GM19025 (cell line): ENCODE measurements around the gene NEU4.
"Not testable (repeated sequence)": the region's sequence is repeated elsewhere in the genome, so short reads cannot be mapped to it uniquely, and the experiment has no call there.

Source experiments
- ATAC-seq: cut with Tn5 transposase; IDR thresholded peaks from one replicate; pipeline ENCODE4 v1.9.1; 2021; ENCODE audit warnings: mild to moderate bottlenecking, low read depth, moderate library complexity; ENCODE audit not compliant: unreplicated experiment

The NEU4 gene

DNA sequence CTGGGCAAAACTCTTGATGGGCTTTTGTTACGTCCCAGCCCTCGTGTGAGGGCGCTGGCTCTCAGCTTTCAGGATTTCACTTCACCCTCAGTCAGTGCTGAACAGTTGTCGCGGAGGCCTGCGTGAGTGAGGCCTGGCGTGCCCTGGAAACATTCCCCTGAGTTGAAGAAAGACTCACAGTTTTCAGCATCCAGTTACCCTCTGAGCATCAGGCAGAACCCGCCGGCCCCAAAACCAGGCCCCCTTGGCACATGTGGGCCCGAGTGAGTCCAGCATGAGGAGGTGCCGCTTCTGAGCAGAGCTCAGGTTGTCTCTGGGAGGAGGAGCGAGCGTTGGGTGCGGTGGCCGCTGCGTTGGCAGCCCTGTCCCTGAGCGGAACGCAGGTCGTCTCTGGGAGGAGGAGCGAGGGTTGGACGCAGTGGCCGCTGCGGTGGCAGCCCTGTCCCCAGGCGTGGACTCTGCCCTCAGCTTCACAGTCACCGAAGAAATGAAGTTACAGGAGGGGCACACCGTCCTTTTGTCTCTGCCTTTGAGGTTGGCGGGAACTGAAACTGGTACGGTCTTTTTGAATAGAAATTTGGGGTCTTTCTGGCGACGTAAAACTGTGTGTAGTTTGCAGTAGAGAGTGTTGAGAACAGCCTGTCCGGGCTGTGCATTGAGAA is at the start of gene NEU4:
Gene NEU4 (plus strand): TSS at position 473 of the 662 bp plus-strand sequence. CDS start 5,292 bp downstream, outside the sequence.
- no peak for ATAC-seq

DNA sequence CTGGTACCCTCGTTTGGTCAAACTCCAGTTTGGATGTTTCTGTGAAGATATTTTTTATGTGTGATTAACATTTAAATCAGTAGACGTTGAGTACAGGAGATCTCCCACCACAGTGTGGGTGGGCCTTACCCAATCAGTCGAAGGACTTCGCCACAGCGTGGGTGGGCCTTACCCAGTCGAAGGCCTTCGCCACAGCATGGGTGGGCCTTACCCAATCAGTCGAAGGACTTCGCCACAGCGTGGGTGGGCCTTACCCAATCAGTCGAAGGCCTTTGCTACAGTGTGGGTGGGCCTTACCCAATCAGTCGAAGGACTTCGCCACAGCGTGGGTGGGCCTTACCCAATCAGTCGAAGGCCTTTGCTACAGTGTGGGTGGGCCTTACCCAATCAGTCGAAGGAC is 49.1 kb upstream of the NEU4 start:
- ATAC-seq: not testable (repeated sequence)

GRCh38 chr2:241760301-241760771 is 48.7 kb upstream of the NEU4 start:
- no peak for ATAC-seq

GRCh38 chr2:241762321-241762932 is 46.6 kb upstream of the NEU4 start:
- ATAC-seq: no peak

DNA sequence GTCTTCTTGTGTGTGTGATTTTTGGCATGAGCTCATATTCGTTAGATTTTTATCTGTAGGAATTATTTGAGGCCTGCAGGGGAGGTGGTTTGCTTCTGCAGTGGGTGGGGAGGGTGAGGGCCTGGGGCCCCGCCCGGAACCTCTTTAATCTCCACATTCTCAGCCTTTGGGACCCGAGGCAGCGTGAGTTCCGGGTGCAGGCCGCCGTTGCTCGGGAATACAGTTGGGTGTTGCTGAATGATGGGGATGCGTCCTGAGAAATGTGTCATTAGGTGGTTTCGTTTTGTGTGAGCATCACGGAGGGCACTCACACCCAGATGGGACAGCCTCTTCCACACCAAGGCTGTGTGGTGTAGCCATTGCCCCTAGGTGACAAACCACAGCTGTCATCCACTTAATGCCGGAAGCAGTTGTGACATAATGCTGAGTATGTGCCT is 46.0 kb upstream of the NEU4 start:
- no peak for ATAC-seq

DNA sequence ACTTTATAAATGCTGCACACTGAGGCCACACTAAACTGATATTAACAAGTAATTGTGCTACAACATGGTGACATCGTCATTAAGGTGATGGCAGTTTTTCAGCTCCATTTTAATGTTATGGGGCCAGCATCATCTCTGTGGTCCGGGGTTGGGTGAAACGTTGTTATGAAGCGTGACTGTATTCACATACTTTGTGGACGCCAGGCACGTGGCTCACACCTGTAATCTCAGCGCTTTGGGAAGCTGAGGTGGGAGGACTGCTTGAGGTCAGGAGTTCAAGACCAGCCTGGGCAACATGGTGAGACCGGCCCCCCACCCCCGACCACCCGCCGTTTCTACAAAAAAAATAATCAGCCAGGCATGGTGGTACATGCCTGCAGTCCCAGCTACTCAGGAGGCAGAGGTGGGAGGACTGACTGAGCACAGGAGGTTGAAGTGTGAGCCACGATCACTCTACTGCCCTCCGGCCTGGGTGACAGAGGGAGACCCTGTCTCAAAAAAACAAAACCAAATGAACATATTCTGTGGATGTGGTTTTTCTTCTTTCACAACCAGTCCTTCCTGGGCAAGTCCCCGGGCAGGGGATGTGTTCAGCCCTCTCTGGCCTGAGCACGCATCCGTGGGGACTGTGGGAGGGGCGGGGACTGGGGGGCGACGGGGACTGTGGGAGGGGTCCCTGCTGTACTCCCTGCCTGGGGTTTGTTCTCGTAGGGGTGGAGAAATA is 45.3 kb upstream of the NEU4 start:
- no peak for ATAC-seq

DNA sequence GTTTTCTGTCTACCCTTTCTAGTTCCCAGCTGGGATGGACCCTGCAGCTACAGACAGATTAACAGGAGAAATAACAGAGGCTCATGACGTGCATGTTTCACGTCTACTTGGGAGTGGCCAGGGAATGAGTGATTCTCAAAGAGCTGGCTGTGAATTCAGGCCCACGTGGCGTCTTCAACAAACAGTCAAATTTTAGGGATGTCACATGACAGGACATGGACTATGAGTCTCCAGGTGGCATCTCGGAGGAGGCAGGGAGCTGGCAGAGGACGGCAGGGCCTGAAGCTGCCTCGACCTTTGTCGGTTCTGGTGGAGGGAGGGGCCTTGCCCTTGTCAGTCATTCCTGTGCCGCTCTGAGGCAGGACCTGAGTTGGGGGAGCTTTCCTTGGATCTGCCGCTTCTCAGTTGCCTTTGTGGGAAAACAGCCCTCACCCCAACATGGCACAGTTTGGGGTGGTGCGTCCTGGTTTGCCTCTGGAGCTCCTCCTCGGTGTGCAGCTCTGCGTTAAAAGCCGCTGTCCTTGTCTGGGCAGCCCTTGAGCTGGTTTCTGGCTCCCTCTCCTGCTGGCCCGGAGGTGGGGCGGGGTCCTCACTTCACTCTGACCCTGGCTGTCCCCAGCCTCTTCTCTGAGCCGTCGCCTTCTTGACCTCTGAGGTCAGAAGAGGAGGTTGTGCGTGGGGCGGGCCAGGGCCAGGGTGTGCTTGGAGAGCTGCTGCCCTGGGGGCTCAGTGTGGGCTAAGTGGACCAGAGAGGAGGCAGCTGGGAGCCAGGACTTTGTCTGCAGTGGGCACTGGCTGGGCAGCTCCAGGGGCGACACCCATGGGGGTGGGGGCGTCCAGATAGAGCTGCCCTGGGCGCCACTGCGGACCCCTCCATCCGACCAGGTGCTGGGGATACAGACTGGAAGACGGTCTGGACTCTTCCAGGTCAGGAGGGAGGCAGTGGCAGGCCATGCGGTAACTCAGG is 44.4 kb upstream of the NEU4 start:
- ATAC-seq: no peak

DNA sequence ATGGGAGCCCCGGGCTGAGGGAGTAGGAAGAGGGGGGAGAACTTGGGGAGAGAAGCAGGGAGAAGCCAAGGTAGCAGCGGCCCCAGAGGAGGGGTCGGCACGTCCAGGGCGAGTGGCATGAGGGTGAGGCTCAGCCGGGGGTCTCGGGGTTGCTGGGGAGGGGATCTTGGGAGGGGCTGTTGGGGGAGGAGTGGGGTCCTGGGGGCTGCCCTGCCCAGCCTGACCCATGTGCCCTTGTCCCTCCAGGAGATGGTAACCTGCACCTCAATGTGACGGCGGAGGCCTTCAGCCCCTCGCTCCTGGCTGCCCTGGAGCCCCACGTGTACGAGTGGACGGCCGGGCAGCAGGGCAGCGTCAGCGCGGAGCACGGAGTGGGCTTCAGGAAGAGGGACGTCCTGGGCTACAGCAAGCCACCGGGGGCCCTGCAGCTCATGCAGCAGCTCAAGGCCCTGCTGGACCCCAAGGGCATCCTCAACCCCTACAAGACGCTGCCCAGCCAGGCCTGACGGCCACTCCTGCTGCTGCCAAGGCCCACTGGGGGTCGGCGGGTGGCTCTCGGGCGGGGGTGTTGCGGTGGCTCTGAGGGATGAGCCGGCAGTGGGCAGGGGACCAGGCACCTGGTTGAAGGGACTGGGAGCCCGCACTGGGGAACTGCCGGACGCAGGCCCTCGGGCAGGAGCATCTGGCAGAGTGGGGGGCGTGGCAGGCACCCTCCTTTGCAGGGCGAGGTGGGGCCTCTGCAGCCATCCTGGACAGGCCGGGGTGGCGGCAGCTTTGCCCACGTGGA is 41.3 kb upstream of the NEU4 start:
- ATAC-seq: no peak

DNA sequence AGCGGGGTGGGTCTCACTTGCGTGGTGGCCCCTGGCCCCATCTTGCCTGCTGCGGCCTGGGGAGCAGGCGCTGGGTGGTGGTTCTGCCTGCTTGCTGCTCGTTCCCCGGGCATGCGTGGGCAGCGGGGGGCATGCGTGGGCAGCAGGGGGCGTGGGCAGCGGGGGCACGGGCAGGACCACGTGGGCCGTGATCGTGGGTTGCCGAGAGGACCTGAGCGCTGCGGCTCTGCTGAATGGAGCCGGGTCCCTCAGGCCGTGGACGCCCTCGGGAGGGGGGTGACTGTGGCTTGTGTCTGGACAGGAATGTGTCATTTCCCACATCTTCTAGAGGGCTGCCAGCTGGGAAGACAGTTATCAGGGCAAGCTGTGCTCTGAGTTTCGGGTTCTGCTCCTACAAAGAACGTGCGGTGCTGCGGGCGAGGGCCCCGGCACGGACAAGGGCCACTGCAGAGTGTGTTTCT is 40.7 kb upstream of the NEU4 start:
- ATAC-seq: no peak

- no peak for ATAC-seq
Measured at GRCh38 chr2:241768850-241769249, 40.1 kb upstream of the NEU4 start.

- ATAC-seq: no peak
Measured at GRCh38 chr2:241769819-241770184, 39.2 kb upstream of the NEU4 start.

GRCh38 chr2:241770185-241770935 is 38.6 kb upstream of the NEU4 start:
- ATAC-seq: no peak

DNA sequence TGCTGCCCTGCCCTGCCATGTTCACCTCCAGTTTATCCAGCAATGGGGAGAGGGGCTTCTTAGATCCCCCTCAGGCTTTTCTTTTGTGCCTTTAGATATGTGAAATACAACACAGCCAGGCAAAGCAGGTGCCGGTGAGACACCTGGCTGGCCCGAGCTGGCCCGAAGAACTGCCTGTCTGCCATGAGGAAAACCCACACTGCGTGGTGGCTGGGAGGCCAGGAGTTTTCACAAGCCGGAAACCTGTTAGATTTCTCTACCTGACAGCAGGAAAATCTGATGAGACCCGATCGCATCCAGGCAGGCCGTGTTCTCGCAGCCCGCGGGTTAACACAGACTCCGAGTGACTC is 38.1 kb upstream of the NEU4 start:
- ATAC-seq: no peak

- ATAC-seq: no peak
Measured at GRCh38 chr2:241771286-241772062, 37.5 kb upstream of the NEU4 start.

GRCh38 chr2:241772063-241772499 is 36.9 kb upstream of the NEU4 start:
- no peak for ATAC-seq

DNA sequence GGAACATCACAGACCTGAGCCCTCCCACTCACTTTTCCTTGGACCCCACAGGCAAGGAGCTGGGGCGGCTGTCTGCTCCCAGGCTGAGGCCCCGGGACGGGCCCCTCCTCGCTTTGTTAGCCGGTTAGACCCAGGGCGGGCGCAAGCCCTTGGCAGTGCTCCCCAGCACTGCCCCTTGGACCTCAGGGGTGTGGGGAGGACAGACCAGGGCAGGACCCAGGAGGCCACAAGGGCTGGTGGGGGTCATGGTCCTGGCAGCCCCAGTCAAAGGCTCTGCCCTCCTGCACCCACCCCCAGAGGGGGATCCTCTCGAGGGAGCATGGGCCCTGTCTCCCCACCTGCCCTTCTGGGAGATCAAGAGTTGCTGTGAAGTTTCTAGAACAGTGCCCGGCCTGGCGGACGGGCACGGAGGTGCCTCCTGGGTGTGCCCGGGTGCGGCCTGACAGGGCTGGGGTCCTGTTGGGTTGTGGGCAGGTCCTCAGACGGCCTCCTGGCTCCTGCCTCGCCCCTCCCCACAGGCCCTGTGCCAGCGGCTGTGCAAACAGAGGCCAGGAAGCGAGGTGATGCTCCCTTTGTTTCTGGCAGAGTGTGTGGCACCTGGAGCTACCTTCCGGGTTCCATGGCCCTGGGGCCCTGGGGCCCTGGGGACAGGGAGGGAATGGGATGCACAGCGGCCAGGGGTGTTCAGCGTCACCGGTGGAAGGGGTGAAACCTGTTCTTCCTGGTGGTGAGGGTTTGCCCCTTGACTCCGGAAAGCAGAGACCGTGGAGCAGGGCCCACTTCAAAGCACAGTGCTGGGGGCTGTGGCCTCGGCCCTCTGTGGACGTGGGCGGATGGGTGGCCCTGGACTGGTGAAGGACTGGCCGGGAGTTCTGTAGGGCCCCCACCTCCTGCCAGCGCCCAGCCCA is 35.2 kb upstream of the NEU4 start:
- no peak for ATAC-seq
